HCT116 (cell line): ENCODE results near the gene ZBTB7B. TPM values are rescaled to one million over a fixed set of nuclear protein-coding genes. Genes with fewer than 3 reads are reported as not detected.

Experiments used
- CEBPB ChIP-seq: IDR thresholded peaks from 2 replicates; pipeline ENCODE4 v1.6.1; 2012; ENCODE audit warnings: low read depth
- CTCF ChIP-seq, 3 experiments: fragments of 200-600 bp in 1 of 3; sonication (generic) in 1 of 3; IDR thresholded peaks in 2 of 3; conservative IDR thresholded peaks in 1 of 3; 2 replicates each; pipeline ENCODE4 v1.5.1; 2012 to 2017; ENCODE audit warnings: low read depth in 2 of 3, low read length in 2 of 3, antibody characterized with exemption in 1 of 3, borderline replicate concordance in 1 of 3, control low read depth in 1 of 3, mild to moderate bottlenecking in 1 of 3, mixed read lengths in 1 of 3, mixed run types in 1 of 3, moderate library complexity in 1 of 3; ENCODE audit not compliant: insufficient read depth in 1 of 3
- EGR1 ChIP-seq: IDR thresholded peaks from 2 replicates; pipeline ENCODE4 v1.6.1; 2012; ENCODE audit warnings: low read depth
- ELF1 ChIP-seq: IDR thresholded peaks from 2 replicates; pipeline ENCODE4 v1.6.1; 2012; ENCODE audit warnings: low read depth, borderline replicate concordance
- JUND ChIP-seq: IDR thresholded peaks from 2 replicates; pipeline ENCODE4 v1.6.1; 2012
- POLR2A ChIP-seq: IDR thresholded peaks from 2 replicates; pipeline ENCODE4 v1.7.0; 2011; ENCODE audit warnings: borderline replicate concordance; ENCODE audit not compliant: insufficient read depth, insufficient read length; ENCODE audit errors: extremely low read depth
- POLR2AphosphoS5 ChIP-seq: IDR thresholded peaks from 2 replicates; pipeline ENCODE4 v1.6.1; 2011; ENCODE audit warnings: mild to moderate bottlenecking, low read depth, low read length, moderate library complexity
- SIN3A ChIP-seq: IDR thresholded peaks from 2 replicates; pipeline ENCODE4 v1.6.1; 2012; ENCODE audit warnings: low read depth
- TCF7L2 ChIP-seq: IDR thresholded peaks from 2 replicates; pipeline ENCODE4 v1.7.0; 2011; ENCODE audit warnings: borderline replicate concordance, inconsistent platforms; ENCODE audit not compliant: insufficient read depth, insufficient read length; ENCODE audit errors: extremely low read depth
- YY1 ChIP-seq: IDR thresholded peaks from 2 replicates; pipeline ENCODE4 v1.6.1; 2011; ENCODE audit warnings: low read length, low read depth, moderate library complexity, mild to moderate bottlenecking; ENCODE audit not compliant: insufficient replicate concordance; ENCODE audit errors: extremely low read depth
- total RNA-seq: library from RNA; stranded (reverse); gene quantifications from one replicate; pipeline ENCODE4 v1.2.1, GENCODE V29; 2021; ENCODE audit not compliant: unreplicated experiment
- TF ChIP-seq, protein P1 (sequence below): IDR thresholded peaks from 2 replicates; pipeline ENCODE4 v1.6.1; 2011; ENCODE audit warnings: mild to moderate bottlenecking, low read length, moderate library complexity; ENCODE audit not compliant: insufficient replicate concordance; ENCODE audit errors: extremely low read depth

Gene ZBTB7B
- total RNA-seq, 1 experiment from 2014 or later: 57.0 TPM

DNA sequence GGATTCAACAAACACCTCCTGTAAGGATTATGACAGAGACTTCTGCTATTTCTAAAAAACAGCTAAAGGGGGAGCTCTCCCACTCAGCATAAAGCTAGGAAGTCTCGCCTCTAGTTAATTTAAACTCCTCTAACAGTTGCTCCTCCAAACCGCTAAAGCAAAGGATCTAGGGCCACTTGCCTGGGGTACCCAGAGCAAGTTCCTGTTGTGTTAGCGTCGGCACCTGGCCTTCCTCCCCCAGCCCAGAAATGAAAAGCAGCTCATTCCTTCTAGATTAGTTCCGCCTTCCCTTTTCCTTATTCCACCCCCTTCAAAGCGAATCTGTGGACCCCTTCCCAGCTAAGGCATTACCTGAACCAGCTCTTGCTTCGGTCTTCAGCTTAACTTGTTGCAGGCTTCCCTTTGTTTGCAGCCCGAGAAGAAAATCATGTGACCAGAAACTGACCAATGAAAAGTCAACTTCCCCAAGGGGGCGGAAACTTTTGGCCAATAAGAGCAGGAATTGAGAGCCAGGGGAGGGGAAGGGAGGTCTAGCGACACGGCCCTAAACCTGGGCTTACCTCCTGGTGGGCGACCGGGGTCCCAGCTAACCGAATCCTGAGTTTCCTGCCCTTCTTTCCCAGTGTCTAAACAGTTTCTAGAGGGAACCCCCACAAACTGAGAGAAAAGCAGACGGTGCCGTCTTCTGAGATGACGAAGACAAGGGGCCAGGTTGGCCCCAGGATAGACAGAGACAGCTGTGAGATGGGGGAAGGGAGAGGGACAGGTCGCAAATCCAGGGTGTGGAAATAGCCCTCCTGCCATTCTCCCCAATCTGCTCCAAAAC lies 46.7 kb upstream of the ZBTB7B start, which contains the start of gene PBXIP1 (continued):
- no peak for TF ChIP-seq TCF7L2
- TF ChIP-seq, protein P1, sequence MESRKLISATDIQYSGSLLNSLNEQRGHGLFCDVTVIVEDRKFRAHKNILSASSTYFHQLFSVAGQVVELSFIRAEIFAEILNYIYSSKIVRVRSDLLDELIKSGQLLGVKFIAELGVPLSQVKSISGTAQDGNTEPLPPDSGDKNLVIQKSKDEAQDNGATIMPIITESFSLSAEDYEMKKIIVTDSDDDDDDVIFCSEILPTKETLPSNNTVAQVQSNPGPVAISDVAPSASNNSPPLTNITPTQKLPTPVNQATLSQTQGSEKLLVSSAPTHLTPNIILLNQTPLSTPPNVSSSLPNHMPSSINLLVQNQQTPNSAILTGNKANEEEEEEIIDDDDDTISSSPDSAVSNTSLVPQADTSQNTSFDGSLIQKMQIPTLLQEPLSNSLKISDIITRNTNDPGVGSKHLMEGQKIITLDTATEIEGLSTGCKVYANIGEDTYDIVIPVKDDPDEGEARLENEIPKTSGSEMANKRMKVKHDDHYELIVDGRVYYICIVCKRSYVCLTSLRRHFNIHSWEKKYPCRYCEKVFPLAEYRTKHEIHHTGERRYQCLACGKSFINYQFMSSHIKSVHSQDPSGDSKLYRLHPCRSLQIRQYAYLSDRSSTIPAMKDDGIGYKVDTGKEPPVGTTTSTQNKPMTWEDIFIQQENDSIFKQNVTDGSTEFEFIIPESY: no peak
- no peak for TF ChIP-seq YY1
- no peak for TF ChIP-seq POLR2AphosphoS5
- TF ChIP-seq EGR1: no peak
- no peak for TF ChIP-seq ELF1
- peak; percentile 28; the same call in 1 of the 2 replicates for TF ChIP-seq SIN3A
- TF ChIP-seq JUND: no peak
- TF ChIP-seq CEBPB: no peak
- peak; percentile 30 for TF ChIP-seq POLR2A
- TF ChIP-seq CTCF (IDR thresholded peaks at IDR 0.05 in 2 of 3, conservative IDR thresholded peaks at IDR 0.05 in 1 of 3; ENCODE audit: borderline replicate concordance in 1 of 3, insufficient read depth in 1 of 3, low read depth in 2 of 3, low read length in 2 of 3): peak in 2 of 3 experiments; percentile 2 to 30; a peak in 2 of 6 replicates
